Activated effector memory CD4-positive, alpha-beta T cell treated with anti-CD3 and anti-CD28 coated beads, Interleukin-2, amount 50 U/mL, for 16 hours (primary cell): ENCODE measurements around the gene VPS13D.
A peak's percentile ranks its signal among the peaks of the same experiment; 100 is the strongest.

ENCODE experiments used
- DNase-seq: peaks from one replicate; pipeline ENCODE4 v3.0.0-alpha.2; 2020

The VPS13D gene

GRCh38 chr1:12410351-12410750, 180.5 kb downstream of the VPS13D start:
- no peak for DNase-seq

- no peak for DNase-seq
Measured at GRCh38 chr1:12411098-12411497, 181.3 kb downstream of the VPS13D start.

DNA sequence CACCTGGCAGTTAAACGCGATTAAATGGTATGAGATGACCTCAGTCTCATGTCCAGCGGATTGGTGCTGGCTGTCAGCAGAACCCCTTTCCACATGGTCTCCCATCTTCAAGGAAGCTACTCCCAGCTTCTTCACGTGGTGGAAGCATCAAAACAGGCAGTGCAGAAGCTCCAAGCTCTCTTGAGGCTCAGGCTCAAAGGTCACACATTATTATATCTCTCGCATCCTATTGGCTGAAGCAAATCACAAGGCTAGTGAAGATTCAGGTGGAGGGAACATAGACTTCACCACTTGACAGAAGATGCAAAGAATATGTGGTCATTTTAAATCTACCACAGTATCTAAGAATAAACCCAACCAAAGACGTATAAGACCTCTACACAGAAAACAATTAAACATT, 181.9 kb downstream of the VPS13D start:
- DNase-seq, result no peak

GRCh38 chr1:12412439-12412838, 182.6 kb downstream of the VPS13D start:
- DNase-seq, result no peak

- no peak for DNase-seq
Measured at GRCh38 chr1:12413664-12414410, 184.0 kb downstream of the VPS13D start.

DNA sequence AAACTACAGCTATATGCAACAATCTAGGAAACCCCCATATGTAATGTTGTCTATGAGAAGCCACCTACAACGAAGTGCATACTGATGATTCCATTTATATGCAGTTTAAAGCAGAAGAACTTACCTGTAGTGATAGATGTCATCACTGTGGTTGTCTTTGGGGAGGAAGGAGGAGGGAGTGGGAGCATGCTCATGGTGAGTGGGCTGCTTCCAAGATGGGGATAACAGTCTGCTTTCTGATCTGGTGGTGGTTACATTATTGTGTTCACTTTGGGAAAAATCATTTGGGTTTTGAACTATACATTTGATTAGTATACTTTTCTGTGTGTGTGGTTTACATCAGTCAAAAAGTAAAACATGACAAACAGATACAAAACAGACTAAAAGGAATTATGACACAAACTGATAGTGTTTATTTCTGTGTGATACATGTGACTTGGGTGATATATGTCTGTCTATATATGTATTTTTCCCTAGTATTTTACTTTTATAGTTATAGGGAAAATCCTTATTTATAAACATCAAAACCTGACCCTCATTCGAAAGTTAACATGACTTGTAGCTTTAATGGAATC, 184.7 kb downstream of the VPS13D start:
- DNase-seq, result no peak

- DNase-seq, result no peak
Measured at GRCh38 chr1:12415038-12415466, 185.2 kb downstream of the VPS13D start.

DNA sequence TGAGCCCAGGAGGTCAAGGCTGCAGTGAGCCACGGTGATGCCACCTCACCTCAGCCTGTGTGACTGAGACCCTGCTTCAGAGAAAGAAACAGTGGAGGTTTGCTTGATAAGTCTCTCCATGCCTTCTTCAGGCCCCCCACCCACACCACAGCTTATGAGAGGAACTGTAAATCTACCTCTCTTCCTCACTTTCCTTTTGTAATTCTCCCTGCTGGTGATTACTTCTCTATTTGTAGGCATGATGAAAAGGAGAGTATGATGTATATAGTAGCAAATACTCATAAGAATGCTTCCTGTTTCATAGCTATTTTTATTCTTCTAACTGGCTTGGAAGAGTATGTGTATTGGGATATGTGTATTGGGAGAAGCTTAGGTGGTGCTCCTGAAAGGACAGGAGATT, 186.3 kb downstream of the VPS13D start:
- no peak for DNase-seq

- DNase-seq, result no peak
Measured at GRCh38 chr1:12416744-12417143, 186.9 kb downstream of the VPS13D start.

DNA sequence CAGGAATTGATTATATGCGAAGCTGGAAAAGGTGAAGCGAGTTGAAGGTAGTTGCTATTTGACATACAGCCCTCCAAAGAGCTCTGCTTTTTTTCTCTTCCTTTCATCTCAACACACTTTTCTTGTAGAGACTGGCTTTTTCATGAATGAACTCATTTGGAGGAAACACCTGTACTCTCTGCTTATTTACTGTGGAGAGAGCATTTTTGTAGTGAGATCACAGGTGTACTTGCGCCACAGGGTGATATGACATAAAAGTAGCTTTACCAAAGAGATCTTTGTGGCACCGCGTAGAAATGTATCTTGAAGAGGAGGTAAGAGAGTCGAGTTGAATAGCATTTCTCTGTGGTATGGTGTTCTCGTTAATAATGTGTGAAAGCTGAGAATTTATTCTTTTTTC, 187.6 kb downstream of the VPS13D start:
- DNase-seq, result no peak

DNA sequence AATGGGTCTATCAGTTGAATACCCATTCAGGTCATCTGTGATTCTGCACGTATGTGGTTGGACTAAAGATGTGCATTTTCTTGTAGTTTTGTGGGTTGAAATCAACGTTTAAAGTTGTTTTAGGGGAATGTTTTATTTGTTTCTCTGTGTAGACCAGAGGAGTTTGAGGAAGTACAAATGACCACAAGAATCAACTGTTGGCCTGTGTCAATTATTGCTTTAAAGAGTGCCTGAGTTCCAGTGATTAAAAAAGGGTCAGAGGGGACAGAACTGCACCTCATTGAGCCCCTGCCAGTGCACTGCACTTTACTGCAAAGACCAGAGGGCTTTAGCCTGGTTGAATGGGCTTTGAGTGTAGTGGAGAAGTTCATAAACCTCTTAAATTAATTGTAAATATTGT, 190.3 kb downstream of the VPS13D start:
- DNase-seq, result no peak

DNA sequence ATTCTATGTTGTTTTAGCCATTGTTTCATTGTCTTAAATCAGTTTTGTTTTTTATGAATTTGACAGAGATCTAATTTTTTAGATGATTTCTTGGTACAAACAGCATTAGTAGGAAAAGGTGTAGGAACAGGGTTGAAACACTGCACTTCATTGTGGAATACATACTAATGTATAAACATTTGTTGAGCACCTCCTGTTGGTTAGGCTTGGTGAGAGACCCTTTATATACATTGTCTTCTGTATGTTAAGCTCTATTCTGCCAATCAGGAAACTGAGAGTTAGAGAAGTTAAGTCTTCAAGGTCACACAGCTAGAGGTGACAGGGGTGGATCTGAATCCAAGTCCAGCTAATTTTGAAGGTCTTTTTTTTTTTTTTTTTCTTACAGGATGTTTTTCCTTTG, 192.7 kb downstream of the VPS13D start:
- DNase-seq, result no peak

DNA sequence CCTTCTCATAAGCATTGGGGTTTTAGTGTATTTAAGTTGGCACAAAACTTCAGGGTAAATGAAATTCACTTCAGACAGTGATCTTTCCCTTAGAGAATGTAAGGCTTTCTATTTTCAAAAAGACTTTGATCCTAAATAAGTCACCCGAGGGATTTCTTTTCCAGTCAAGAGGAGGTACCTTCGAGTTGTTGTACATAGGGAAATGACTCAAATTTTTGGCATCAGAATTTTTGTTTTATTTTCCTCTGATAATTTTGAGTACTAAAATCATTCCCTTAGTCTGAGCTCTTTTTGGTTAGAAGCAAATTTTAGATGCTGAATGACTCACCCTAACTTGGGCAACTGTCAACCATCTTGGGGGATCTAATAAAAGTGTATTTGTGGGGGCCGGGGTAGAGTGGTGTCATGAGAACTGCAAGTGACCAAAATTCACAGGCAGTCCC, 194.3 kb downstream of the VPS13D start:
- DNase-seq, result no peak

- no peak for DNase-seq
Measured at GRCh38 chr1:12424793-12425192, 195.0 kb downstream of the VPS13D start.

DNA sequence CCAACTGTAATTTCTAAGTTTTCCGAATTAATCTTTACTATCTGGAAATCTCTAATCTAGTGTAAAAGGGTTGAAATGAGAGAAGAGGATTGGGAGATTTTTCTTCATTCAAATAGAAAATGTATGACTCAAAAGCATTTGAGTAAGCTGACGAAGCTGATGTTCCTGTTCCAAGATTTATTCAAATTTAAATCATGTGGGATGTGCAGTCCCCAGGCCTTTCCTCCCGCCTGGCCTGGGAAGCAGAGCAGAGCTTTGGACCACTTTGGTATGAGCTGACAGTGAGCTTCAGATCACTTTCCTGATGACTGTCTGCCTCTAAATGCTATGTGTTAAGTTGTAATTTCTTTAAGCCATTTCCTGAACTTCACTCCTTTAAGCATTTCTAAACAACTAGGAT, 196.2 kb downstream of the VPS13D start:
- DNase-seq, result no peak

GRCh38 chr1:12428334-12428733, 198.5 kb downstream of the VPS13D start:
- DNase-seq, result no peak

- no peak for DNase-seq
Measured at GRCh38 chr1:12430525-12430924, 200.7 kb downstream of the VPS13D start.

DNA sequence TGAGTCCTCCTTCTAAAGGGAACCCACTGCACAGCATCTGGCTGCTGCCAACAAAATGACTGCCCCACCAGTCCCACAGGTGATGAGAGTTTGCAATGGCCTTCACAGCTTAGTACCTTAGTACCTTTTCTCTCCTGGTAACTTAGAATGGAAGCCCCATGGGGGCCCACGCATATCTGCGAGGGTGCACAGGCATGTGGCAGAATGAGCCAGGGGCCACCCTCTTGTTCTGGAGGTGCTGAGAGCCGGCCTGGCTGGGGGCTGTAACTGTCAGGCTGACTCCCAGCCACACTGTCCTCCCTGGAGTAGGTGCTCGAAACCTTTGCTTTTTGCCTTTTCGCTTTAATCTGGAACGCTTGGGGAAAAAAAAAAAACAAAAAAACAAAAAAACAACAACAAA, 203.1 kb downstream of the VPS13D start:
- no peak for DNase-seq

DNA sequence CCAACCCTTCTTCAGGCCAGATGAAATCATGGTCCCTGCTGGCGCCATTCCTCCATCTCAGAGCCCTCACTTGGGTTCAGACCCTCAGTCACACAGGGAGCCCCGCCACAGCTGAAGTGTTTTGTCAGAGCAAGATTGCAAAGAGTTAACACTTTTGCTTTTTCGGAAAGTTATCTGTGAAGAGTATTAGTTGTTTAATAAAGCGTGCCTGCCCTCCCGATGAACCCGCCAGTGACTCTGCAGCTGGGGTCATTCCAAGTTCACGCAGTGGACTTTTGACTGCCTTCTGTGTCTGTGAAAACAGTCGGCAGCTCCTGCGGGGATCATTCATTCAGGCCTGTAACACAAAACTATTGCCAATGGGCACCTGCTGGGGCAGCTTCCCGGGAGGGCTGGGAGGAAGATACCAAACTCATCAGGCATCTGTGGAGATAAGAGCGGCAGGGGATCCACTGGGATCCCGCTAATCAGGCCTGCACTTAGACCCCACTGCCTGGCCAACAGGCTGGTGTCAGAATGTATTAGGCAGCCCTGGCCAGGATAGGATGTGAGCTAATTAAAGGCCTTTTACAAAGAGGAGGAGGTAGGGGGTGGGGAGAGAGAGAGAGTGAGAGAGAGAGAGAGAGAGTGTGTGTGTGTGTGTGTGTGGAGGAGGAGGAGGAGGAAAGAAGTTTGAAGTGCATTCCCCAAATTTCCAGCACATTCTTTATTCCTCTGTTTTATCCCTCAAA, 203.7 kb downstream of the VPS13D start:
- DNase-seq, result no peak

DNA sequence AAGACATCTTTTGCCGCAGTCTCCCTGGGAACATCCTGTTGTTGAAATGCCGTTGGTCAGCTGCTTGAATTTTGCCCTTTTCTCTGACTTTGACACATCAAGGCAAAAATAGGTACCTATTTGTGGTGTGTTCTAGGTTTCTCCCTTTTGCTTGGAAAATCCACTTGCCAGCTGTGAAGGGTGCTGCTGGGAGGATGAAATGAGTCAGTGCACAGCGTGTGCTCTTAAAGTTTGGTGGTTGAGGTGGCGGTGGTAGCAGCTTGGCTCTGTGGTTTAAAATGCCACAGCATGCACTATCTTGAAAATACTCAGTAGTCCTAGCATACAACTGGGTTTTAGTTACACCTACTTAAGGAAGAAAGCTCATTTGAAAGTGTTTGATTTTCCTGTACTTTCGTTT, 204.3 kb downstream of the VPS13D start:
- peak; percentile 84 for DNase-seq

DNA sequence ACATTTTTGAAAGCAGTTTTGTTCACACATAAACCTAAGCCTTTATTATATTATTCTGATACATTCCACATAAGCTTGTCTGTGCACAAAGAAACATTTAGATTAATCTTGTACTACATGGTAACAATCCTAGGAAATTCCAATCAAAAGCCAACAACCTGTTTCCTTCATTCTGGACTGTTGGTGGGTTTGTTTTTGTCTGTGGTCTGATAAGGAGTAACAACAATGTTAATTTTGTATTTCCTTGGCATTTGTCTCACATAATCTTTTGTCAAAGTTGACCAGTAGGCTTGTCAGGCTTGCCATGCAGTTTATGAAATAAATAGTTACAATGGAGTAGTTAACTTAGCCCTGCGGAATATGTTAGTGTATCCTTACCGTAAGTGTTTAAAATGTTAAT, 204.9 kb downstream of the VPS13D start:
- DNase-seq, result no peak

DNA sequence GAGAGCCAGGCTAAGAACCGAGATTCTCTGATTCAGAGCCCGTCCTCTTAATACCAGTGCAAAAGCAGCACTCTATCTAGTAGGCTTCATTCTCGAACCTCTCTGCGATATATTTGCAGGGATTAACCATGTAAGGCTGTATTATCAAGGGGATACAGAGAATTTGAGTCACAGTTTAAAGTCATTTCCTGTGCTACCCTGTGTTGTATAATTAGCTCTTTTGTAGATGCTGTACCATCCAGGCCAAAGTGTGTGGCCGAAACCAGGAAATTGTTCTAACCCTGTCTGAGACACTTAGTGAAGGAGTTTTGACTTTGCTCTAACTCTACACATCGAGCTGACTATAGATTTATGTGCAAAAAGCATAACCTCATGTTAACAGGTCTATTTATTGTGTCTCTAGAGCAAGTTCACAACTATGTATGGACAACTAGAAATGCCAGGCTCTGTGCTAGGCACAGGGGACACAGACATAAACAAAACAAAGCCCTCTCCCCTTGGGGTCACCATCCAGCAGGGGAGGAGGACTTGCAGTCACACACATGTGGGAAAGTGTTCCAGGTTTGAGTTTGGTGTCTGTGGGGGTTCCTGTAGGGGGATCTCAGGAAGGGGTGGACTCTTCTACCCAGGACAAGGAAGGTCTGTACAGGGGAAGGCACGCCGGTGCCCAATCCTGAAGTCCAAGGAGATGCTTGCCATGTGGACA, 206.0 kb downstream of the VPS13D start:
- peak; percentile 76 for DNase-seq

DNA sequence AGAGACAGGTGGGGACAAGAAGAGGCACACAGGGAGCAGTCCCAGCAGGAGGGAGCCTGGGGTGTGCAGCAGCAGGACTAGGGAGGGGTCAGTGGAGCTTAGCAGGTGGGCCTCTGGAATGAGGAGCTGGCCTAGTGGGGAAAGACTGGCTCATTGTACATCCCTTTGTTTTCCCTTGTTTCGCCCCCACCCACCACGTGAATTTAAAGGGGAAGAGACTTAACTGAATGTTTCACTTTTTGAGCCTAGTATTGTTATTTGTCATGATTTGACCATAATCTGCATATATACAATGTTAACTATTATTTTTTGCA, 206.5 kb downstream of the VPS13D start:
- DNase-seq, result no peak
